ENCODE results near the gene MTLN. TPM values are rescaled to one million over a fixed set of nuclear protein-coding genes. Genes with fewer than 3 reads are reported as not detected.
"Not testable (repeated sequence)": the region's sequence is repeated elsewhere in the genome, so short reads cannot be mapped to it uniquely, and the experiment has no call there.

MTLN gene
- total RNA-seq, 2 experiments from 2014 or later, result 80.2 to 92.1 TPM

DNA sequence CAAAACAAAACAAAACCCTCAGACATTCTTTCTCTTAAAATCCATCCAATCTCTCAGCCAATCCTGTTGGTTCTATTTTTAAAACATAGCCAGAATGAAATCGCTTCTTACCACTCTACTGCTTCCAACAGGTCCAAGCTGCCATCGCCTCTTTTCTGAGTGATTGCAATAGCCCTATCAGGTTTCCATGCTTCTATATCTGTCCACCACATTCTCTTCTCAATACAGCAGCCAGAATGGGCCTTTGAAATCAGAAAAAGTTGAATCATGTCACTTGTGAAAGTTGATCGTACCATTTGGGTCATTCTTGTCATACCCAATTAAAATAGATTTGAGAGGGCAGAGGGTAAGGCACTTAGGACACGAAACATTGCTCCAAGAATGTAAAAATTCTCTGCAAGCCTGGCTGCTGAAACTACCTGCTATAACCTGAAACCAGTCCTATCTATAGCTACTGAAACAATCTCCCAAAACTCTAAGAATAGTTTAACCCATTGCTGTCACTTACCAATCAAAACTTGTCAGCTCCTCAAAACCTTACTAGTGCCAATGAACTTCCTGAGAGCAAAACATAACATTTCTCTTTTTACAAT lies 3.3 kb upstream of the MTLN start:
- Mint-ChIP-seq H3K4me1 (ENCODE audit: low read depth) (peaks cover 2% of the 10 kb centered on the region), H3K4me3 (no peak overlapping the region), H3K9me3 (peaks cover 5% of the 10 kb centered on the region), H3K27me3 (peaks cover 38% of the 10 kb centered on the region), H3K27ac (no peak overlapping the region), H3K36me3 (ENCODE audit: low read depth) (peaks cover 11% of the 10 kb centered on the region)
- TF ChIP-seq, protein P1, sequence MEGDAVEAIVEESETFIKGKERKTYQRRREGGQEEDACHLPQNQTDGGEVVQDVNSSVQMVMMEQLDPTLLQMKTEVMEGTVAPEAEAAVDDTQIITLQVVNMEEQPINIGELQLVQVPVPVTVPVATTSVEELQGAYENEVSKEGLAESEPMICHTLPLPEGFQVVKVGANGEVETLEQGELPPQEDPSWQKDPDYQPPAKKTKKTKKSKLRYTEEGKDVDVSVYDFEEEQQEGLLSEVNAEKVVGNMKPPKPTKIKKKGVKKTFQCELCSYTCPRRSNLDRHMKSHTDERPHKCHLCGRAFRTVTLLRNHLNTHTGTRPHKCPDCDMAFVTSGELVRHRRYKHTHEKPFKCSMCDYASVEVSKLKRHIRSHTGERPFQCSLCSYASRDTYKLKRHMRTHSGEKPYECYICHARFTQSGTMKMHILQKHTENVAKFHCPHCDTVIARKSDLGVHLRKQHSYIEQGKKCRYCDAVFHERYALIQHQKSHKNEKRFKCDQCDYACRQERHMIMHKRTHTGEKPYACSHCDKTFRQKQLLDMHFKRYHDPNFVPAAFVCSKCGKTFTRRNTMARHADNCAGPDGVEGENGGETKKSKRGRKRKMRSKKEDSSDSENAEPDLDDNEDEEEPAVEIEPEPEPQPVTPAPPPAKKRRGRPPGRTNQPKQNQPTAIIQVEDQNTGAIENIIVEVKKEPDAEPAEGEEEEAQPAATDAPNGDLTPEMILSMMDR (IDR thresholded peaks at IDR 0.05), result no peak
- DNase-seq (no peak), ATAC-seq (no peak)
- ChIA-PET POLR2A (no interaction called here), CTCF (no interaction called here)
- intact Hi-C loops (cut with micrococcal nuclease), result no loop called here

DNA sequence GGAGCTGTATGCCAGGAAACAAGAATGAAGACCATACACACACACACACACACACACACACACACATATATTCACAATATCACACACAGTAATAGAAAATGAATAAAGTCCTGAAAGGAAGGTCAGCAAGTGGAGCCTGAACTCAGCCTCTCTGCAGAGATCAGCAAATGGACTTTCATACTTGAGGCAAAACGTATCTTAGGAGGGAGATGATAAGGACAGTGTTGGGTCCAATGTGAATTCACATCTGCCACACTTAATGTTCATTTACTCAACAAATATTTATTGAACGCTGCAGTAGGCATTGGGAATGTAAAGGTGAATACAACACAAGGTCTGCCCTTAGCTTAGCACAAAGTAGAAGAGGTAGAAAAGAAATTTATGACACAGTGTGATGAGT lies 2.7 kb upstream of the MTLN start:
- intact Hi-C loops (cut with micrococcal nuclease), result no loop called here
- Mint-ChIP-seq H3K9me3 (peaks cover 5% of the 10 kb centered on the region), H3K36me3 (ENCODE audit: low read depth) (peaks cover 16% of the 10 kb centered on the region), H3K27ac (no peak overlapping the region), H3K4me3 (no peak overlapping the region), H3K27me3 (peaks cover 36% of the 10 kb centered on the region), H3K4me1 (ENCODE audit: low read depth) (peaks cover 4% of the 10 kb centered on the region)
- DNase-seq (no peak), ATAC-seq (no peak)
- TF ChIP-seq, protein P1 (IDR thresholded peaks at IDR 0.05), result no peak
- ChIA-PET CTCF (no interaction called here), POLR2A (no interaction called here)

- Mint-ChIP-seq H3K4me1 (ENCODE audit: low read depth) (peaks cover 13% of the 10 kb centered on the region), H3K4me3 (peak overlapping the region; percentile 3), H3K27me3 (peaks cover 24% of the 10 kb centered on the region), H3K36me3 (ENCODE audit: low read depth) (peaks cover 27% of the 10 kb centered on the region)
- POLR2A ChIA-PET; H3K27ac Mint-ChIP-seq; ATAC-seq; H3K9me3 Mint-ChIP-seq; DNase-seq; CTCF ChIA-PET; intact Hi-C loops (cut with micrococcal nuclease): not testable (repeated sequence)
Observed at GRCh38 chr2:110213522-110213921, 1.2 kb upstream of the MTLN start.

DNA sequence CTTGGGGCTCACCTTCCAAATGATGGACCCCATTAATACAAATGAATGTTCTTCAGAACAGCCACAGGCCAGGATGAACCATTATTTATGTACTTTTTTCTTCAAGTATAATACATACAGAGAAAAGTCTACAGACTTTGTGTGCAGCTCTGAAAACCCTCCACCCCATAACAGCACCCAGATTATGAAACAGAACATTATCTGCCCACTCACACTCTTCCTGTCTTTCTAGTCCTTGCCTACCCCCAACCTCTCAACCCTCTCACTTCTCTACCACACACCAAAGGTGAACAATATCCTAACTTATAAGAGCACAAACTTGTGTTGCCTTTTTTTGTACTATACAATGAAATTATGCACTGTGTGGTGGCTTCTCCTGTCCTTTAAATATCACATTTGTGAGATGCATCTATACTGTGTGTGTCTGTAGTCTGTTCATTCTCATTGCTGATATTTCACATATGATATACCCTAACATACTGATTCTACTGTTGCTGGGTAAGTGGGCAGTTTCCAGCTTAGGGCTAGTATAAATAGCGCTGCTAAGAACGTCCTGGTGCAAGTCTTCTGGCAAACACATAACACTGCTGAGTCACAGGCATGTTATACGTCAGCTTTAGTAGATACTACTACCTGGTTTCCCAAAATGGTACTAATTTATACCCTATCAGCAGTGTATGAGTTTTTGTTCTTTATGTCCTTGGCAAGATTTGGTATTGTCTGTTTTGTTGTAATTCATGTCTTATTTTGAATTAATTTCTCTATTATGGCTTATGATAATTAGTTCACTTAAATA lies 6.5 kb downstream of the MTLN start:
- DNase-seq (no peak), ATAC-seq (no peak)
- H3K27me3 Mint-ChIP-seq, result no peaks in the 10 kb centered on the region
- H3K4me3 Mint-ChIP-seq, result peak overlapping the region; percentile 83
- ChIA-PET POLR2A (interaction anchor here (1.3 kb wide), 1 partner anchor 9 kb away, joined by 3 read pairs; no protein-coding TSS in a partner anchor), CTCF (no interaction called here)
- H3K4me1 Mint-ChIP-seq (ENCODE audit: low read depth), result peaks cover 29% of the 10 kb centered on the region
- TF ChIP-seq, protein P1 (IDR thresholded peaks at IDR 0.05), result no peak
- peak overlapping the region; percentile 27 for H3K27ac Mint-ChIP-seq
- peaks cover 20% of the 10 kb centered on the region for H3K36me3 Mint-ChIP-seq (ENCODE audit: low read depth)
- intact Hi-C loops (cut with micrococcal nuclease), result no loop called here
- H3K9me3 Mint-ChIP-seq, result no peaks in the 10 kb centered on the region

- ChIA-PET CTCF (no interaction called here), POLR2A (interaction anchor here (1.3 kb wide), 1 partner anchor 8 kb away, joined by 3 read pairs; no protein-coding TSS in a partner anchor)
- intact Hi-C loops (cut with micrococcal nuclease), result no loop called here
- peak; percentile 93 for ATAC-seq
- peaks cover 22% of the 10 kb centered on the region for H3K4me1 Mint-ChIP-seq (ENCODE audit: low read depth)
- no peaks in the 10 kb centered on the region for H3K27me3 Mint-ChIP-seq
- TF ChIP-seq, protein P1 (IDR thresholded peaks at IDR 0.05), result no peak
- no peaks in the 10 kb centered on the region for H3K9me3 Mint-ChIP-seq
- peak within 1 kb of the TSS; percentile 83 for H3K4me3 Mint-ChIP-seq
- H3K36me3 Mint-ChIP-seq (ENCODE audit: low read depth), result peaks cover 11% of the 10 kb centered on the region
- H3K27ac Mint-ChIP-seq, result peak within 1 kb of the TSS; percentile 73
- DNase-seq, result peak; percentile 85
Observed at GRCh38 chr2:110204408-110205385, 7.7 kb downstream of the MTLN start, which contains the start of gene NPHP1. NPHP1 (minus strand) TSS chr2:110205013; CDS start chr2:110204968, 45 bp downstream.

All from activated CD8-positive, alpha-beta T cell treated with anti-CD3 and anti-CD28 coated beads for 36 hours (primary cell).